ENCODE results near the gene LORICRIN.

The LORICRIN gene

GRCh38 chr1:153292740-153293479 lies 33.4 kb downstream of the LORICRIN start:
- Histone ChIP-seq H3K27me3 (ENCODE audit: insufficient read depth, low read length) (peaks cover 8% of the 10 kb centered on the region), H3K4me3 (ENCODE audit: low read length) (no peak overlapping the region), H3K36me3 (ENCODE audit: insufficient read depth, low read length) (no peaks in the 10 kb centered on the region), H2AFZ (ENCODE audit: low read depth, low read length) (no peak overlapping the region), H3K9me3 (ENCODE audit: low read length) (no peaks in the 10 kb centered on the region), H3K4me1 (ENCODE audit: insufficient read depth, low read length) (no peaks in the 10 kb centered on the region)

GRCh38 chr1:153293480-153293775 lies 33.9 kb downstream of the LORICRIN start:
- Histone ChIP-seq H3K4me3 (ENCODE audit: low read length) (no peak overlapping the region), H3K9me3 (ENCODE audit: low read length) (no peaks in the 10 kb centered on the region), H3K27me3 (ENCODE audit: insufficient read depth, low read length) (peaks cover 8% of the 10 kb centered on the region), H3K36me3 (ENCODE audit: insufficient read depth, low read length) (no peaks in the 10 kb centered on the region), H2AFZ (ENCODE audit: low read depth, low read length) (no peak overlapping the region), H3K4me1 (ENCODE audit: insufficient read depth, low read length) (no peaks in the 10 kb centered on the region)

GRCh38 chr1:153293851-153294250 lies 34.4 kb downstream of the LORICRIN start:
- H3K36me3 ChIP-seq (ENCODE audit: insufficient read depth, low read length) = no peaks in the 10 kb centered on the region
- H3K4me3 ChIP-seq (ENCODE audit: low read length) = no peak overlapping the region
- no peaks in the 10 kb centered on the region for H3K9me3 ChIP-seq (ENCODE audit: low read length)
- H2AFZ ChIP-seq (ENCODE audit: low read depth, low read length) = no peak overlapping the region
- peaks cover 8% of the 10 kb centered on the region for H3K27me3 ChIP-seq (ENCODE audit: insufficient read depth, low read length)
- no peaks in the 10 kb centered on the region for H3K4me1 ChIP-seq (ENCODE audit: insufficient read depth, low read length)

GRCh38 chr1:153302308-153302707 lies 42.8 kb downstream of the LORICRIN start:
- no peaks in the 10 kb centered on the region for H3K4me1 ChIP-seq (ENCODE audit: insufficient read depth, low read length)
- H3K36me3 ChIP-seq (ENCODE audit: insufficient read depth, low read length) = no peaks in the 10 kb centered on the region
- no peak overlapping the region for H2AFZ ChIP-seq (ENCODE audit: low read depth, low read length)
- H3K4me3 ChIP-seq (ENCODE audit: low read length) = no peak overlapping the region
- peaks cover 4% of the 10 kb centered on the region for H3K27me3 ChIP-seq (ENCODE audit: insufficient read depth, low read length)
- no peaks in the 10 kb centered on the region for H3K9me3 ChIP-seq (ENCODE audit: low read length)

GRCh38 chr1:153305682-153306081 lies 46.2 kb downstream of the LORICRIN start:
- Histone ChIP-seq H3K9me3 (ENCODE audit: low read length) (no peaks in the 10 kb centered on the region), H3K27me3 (ENCODE audit: insufficient read depth, low read length) (peaks cover 8% of the 10 kb centered on the region), H3K36me3 (ENCODE audit: insufficient read depth, low read length) (no peaks in the 10 kb centered on the region), H2AFZ (ENCODE audit: low read depth, low read length) (no peak overlapping the region), H3K4me1 (ENCODE audit: insufficient read depth, low read length) (no peaks in the 10 kb centered on the region), H3K4me3 (ENCODE audit: low read length) (no peak overlapping the region)

GRCh38 chr1:153306303-153307220 lies 47.1 kb downstream of the LORICRIN start:
- H3K27me3 ChIP-seq (ENCODE audit: insufficient read depth, low read length) = peaks cover 8% of the 10 kb centered on the region
- no peaks in the 10 kb centered on the region for H3K9me3 ChIP-seq (ENCODE audit: low read length)
- H2AFZ ChIP-seq (ENCODE audit: low read depth, low read length) = no peak overlapping the region
- H3K4me3 ChIP-seq (ENCODE audit: low read length) = no peak overlapping the region
- H3K36me3 ChIP-seq (ENCODE audit: insufficient read depth, low read length) = no peaks in the 10 kb centered on the region
- H3K4me1 ChIP-seq (ENCODE audit: insufficient read depth, low read length) = no peaks in the 10 kb centered on the region

- Histone ChIP-seq H3K27me3 (ENCODE audit: insufficient read depth, low read length) (peaks cover 8% of the 10 kb centered on the region), H3K4me3 (ENCODE audit: low read length) (no peak overlapping the region), H3K36me3 (ENCODE audit: insufficient read depth, low read length) (no peaks in the 10 kb centered on the region), H2AFZ (ENCODE audit: low read depth, low read length) (no peak overlapping the region), H3K9me3 (ENCODE audit: low read length) (no peaks in the 10 kb centered on the region), H3K4me1 (ENCODE audit: insufficient read depth, low read length) (no peaks in the 10 kb centered on the region)
Observed at GRCh38 chr1:153307221-153307600, 47.7 kb downstream of the LORICRIN start.

GRCh38 chr1:153308540-153308939 lies 49.1 kb downstream of the LORICRIN start:
- H3K9me3 ChIP-seq (ENCODE audit: low read length) = no peaks in the 10 kb centered on the region
- H3K4me1 ChIP-seq (ENCODE audit: insufficient read depth, low read length) = no peaks in the 10 kb centered on the region
- H3K4me3 ChIP-seq (ENCODE audit: low read length) = no peak overlapping the region
- H3K27me3 ChIP-seq (ENCODE audit: insufficient read depth, low read length) = peaks cover 8% of the 10 kb centered on the region
- H3K36me3 ChIP-seq (ENCODE audit: insufficient read depth, low read length) = no peaks in the 10 kb centered on the region
- H2AFZ ChIP-seq (ENCODE audit: low read depth, low read length) = no peak overlapping the region

- H3K4me1 ChIP-seq (ENCODE audit: insufficient read depth, low read length) = no peaks in the 10 kb centered on the region
- H3K36me3 ChIP-seq (ENCODE audit: insufficient read depth, low read length) = no peaks in the 10 kb centered on the region
- H2AFZ ChIP-seq (ENCODE audit: low read depth, low read length) = no peak overlapping the region
- no peaks in the 10 kb centered on the region for H3K9me3 ChIP-seq (ENCODE audit: low read length)
- no peak overlapping the region for H3K4me3 ChIP-seq (ENCODE audit: low read length)
- peaks cover 8% of the 10 kb centered on the region for H3K27me3 ChIP-seq (ENCODE audit: insufficient read depth, low read length)
Observed at GRCh38 chr1:153309441-153309840, 50.0 kb downstream of the LORICRIN start.

- H3K36me3 ChIP-seq (ENCODE audit: insufficient read depth, low read length) = no peaks in the 10 kb centered on the region
- H3K27me3 ChIP-seq (ENCODE audit: insufficient read depth, low read length) = peaks cover 8% of the 10 kb centered on the region
- H3K4me1 ChIP-seq (ENCODE audit: insufficient read depth, low read length) = no peaks in the 10 kb centered on the region
- H3K9me3 ChIP-seq (ENCODE audit: low read length) = no peaks in the 10 kb centered on the region
- no peak overlapping the region for H2AFZ ChIP-seq (ENCODE audit: low read depth, low read length)
- H3K4me3 ChIP-seq (ENCODE audit: low read length) = no peak overlapping the region
Observed at GRCh38 chr1:153310526-153310925, 51.0 kb downstream of the LORICRIN start.
